Endothelial cell of umbilical vein (primary cell): ENCODE data around the gene LCT. TPM values are rescaled to one million over a fixed set of nuclear protein-coding genes. Genes with fewer than 3 reads are reported as not detected.

Source experiments
- BruUV-seq: library from RNA; stranded (reverse); fragments of 400-500 nt; replicated peaks from 2 replicates; lab custom pipeline; 2021; lab: Mats Ljungman, UMichigan
- CTCF ChIA-PET: fragments of 300-600, 350-600 bp; sonication (Branson Sonifier 250); formaldehyde crosslinking; loops from one replicate; lab custom pipeline; 2021; ENCODE audit warnings: antibody characterized with exemption, inconsistent platforms; lab: Charles Lee
- POLR2A ChIA-PET: fragments of 300-600, 350-600 bp; sonication (Branson Sonifier 250); formaldehyde crosslinking; loops from one replicate; lab custom pipeline; 2021; ENCODE audit warnings: antibody characterized with exemption, inconsistent platforms; lab: Charles Lee
- DNase-seq: peaks from one replicate; pipeline ENCODE4 v3.0.0-alpha.2; 2011; ENCODE audit warnings: low read depth, low spot score
- FAIRE-seq: peaks from 2 replicates; lab custom pipeline; 2011; peaks lifted over from hg19 to GRCh38; lab: Jason Lieb, UNC
- H2AFZ ChIP-seq: 2 replicates; pipeline ENCODE4 v1.6.0; 2012; ENCODE audit warnings: low read depth, low read length, control low read depth, inconsistent platforms
- H3K27ac ChIP-seq: 2 replicates; pipeline ENCODE4 v1.5.1; 2011; ENCODE audit warnings: low read depth, mild to moderate bottlenecking, control low read depth, low read length, moderate library complexity; ENCODE audit not compliant: insufficient read depth
- H3K27me3 ChIP-seq, 2 experiments: 2 replicates each; pipeline versions ENCODE4 v1.6.0 to v1.6.1; 2011; ENCODE audit warnings: low read length in 2 of 2, mixed read lengths in 1 of 2; ENCODE audit not compliant: control insufficient read depth in 2 of 2, insufficient read depth in 2 of 2
- H3K36me3 ChIP-seq, 2 experiments: 2 replicates in 1 of 2; 3 replicates in 1 of 2; pipeline ENCODE4 v1.5.1; 2011; ENCODE audit warnings: low read length in 2 of 2, mild to moderate bottlenecking in 1 of 2, moderate library complexity in 1 of 2; ENCODE audit not compliant: control insufficient read depth in 2 of 2, insufficient read depth in 2 of 2; ENCODE audit errors: extremely low read depth in 1 of 2
- H3K4me1 ChIP-seq: 3 replicates; pipeline ENCODE4 v1.5.1; 2011; ENCODE audit warnings: mild to moderate bottlenecking, low read length; ENCODE audit not compliant: control insufficient read depth, insufficient read depth; ENCODE audit errors: extremely low read depth
- H3K4me2 ChIP-seq: 2 replicates; pipeline ENCODE4 v1.6.1; 2011; ENCODE audit warnings: low read length, control low read depth, mixed read lengths; ENCODE audit not compliant: insufficient read depth
- H3K4me3 ChIP-seq, 3 experiments: fragments of 200-600 bp in 1 of 3; sonication (generic), shearing (Covaris generic) in 1 of 3; replicated peaks in 1 of 3; 2 replicates each; pipeline ENCODE4 v1.5.1; 2011 to 2016; ENCODE audit warnings: control low read depth in 3 of 3, low read length in 3 of 3, mild to moderate bottlenecking in 2 of 3, inconsistent platforms in 1 of 3, low read depth in 1 of 3, moderate library complexity in 1 of 3; ENCODE audit not compliant: insufficient read depth in 1 of 3
- H3K79me2 ChIP-seq: 2 replicates; pipeline ENCODE4 v1.6.0; 2012; ENCODE audit warnings: low read length, inconsistent platforms; ENCODE audit not compliant: control insufficient read depth, insufficient read depth
- H3K9ac ChIP-seq: replicated peaks from 2 replicates; pipeline ENCODE3; 2011; ENCODE audit warnings: low read length, control low read depth; ENCODE audit not compliant: insufficient read depth; ENCODE audit errors: extremely low read depth
- H3K9me1 ChIP-seq: replicated peaks from 3 replicates; pipeline ENCODE4 v1.6.0; 2011; ENCODE audit warnings: mild to moderate bottlenecking, low read length; ENCODE audit not compliant: control insufficient read depth, insufficient read depth; ENCODE audit errors: extremely low read depth
- H3K9me3 ChIP-seq: replicated peaks from 2 replicates; pipeline ENCODE4 v1.5.1; 2012; ENCODE audit warnings: low read length, inconsistent platforms; ENCODE audit not compliant: control insufficient read depth, insufficient read depth
- H4K20me1 ChIP-seq: replicated peaks from 2 replicates; pipeline ENCODE3; 2011; ENCODE audit warnings: mild to moderate bottlenecking, low read length; ENCODE audit not compliant: control insufficient read depth, insufficient read depth; ENCODE audit errors: extremely low read depth
- EZH2 ChIP-seq: IDR thresholded peaks from 2 replicates; pipeline ENCODE4 v1.6.1; 2012; ENCODE audit warnings: borderline replicate concordance, low read depth, mild to moderate bottlenecking, moderate library complexity, low read length, inconsistent platforms; ENCODE audit not compliant: severe bottlenecking
- FOS ChIP-seq: IDR thresholded peaks from 2 replicates; pipeline ENCODE4 v1.6.1; 2011; ENCODE audit warnings: mild to moderate bottlenecking, low read length, moderate library complexity, borderline replicate concordance; ENCODE audit not compliant: insufficient read depth
- GATA2 ChIP-seq: IDR thresholded peaks from 2 replicates; pipeline ENCODE4 v1.7.0; 2011; ENCODE audit warnings: low read depth, mild to moderate bottlenecking, moderate library complexity, mixed read lengths, low read length; ENCODE audit not compliant: insufficient read length, insufficient read depth
- JUN ChIP-seq: IDR thresholded peaks from 2 replicates; pipeline ENCODE4 v1.6.1; 2011; ENCODE audit warnings: borderline replicate concordance, low read depth; ENCODE audit not compliant: insufficient read length, insufficient read depth
- MYC ChIP-seq: IDR thresholded peaks from one replicate; pipeline ENCODE4 v1.6.1; 2011; ENCODE audit warnings: mild to moderate bottlenecking, low read depth, low read length
- POLR2A ChIP-seq: IDR thresholded peaks from 2 replicates; pipeline ENCODE4 v1.6.1; 2012; ENCODE audit warnings: low read depth, mild to moderate bottlenecking, control low read depth, low read length
- POLR2AphosphoS5 ChIP-seq: IDR thresholded peaks from 2 replicates; pipeline ENCODE4 v1.6.1; 2012; ENCODE audit warnings: low read depth, mild to moderate bottlenecking, control low read depth, low read length, moderate library complexity; ENCODE audit not compliant: insufficient read depth
- dilution Hi-C: fragments of 300-500 bp; cut with MboI; formaldehyde crosslinking; loops from one replicate; pipeline ENCODE4 v1.15.0; 2019; ENCODE audit warnings: low sequenced_read_pairs; ENCODE audit not compliant: extremely low pct_ligation_motif_present
- intact Hi-C: fragments of 100-400 bp; cut with micrococcal nuclease; formaldehyde crosslinking; loops from one replicate; pipeline ENCODE4 v1.10.0; 2022
- polyA plus RNA-seq, 4 experiments: library from polyadenylated mRNA; depleted of rRNA in 3 of 4; stranded (reverse) in 3 of 4; unstranded in 1 of 4; fragments of >200 nt; gene quantifications; 2 replicates each; pipeline versions ENCODE4 v1.2.1 to v1.2.3, GENCODE V29; 2011 to 2012; ENCODE audit warnings: missing spikeins in 1 of 4
- total RNA-seq: library from RNA; stranded (reverse); gene quantifications from 2 replicates; pipeline ENCODE4 v1.2.3, GENCODE V29; 2021
- TF ChIP-seq, protein P1 (sequence below): IDR thresholded peaks from 2 replicates; pipeline ENCODE4 v1.6.1; 2011; ENCODE audit not compliant: insufficient read depth, insufficient read length
- TF ChIP-seq, protein P2 (sequence below), 2 donors: IDR thresholded peaks; 1 replicate in 1 of 2; 2 replicates in 1 of 2; pipeline ENCODE4 v1.5.1; 2011; ENCODE audit warnings: low read length in 2 of 2, mild to moderate bottlenecking in 2 of 2, moderate library complexity in 2 of 2, control low read depth in 1 of 2, inconsistent platforms in 1 of 2, low read depth in 1 of 2; ENCODE audit not compliant: insufficient read depth in 1 of 2; ENCODE audit errors: extremely low read depth in 1 of 2

The LCT gene
- total and polyA plus RNA-seq, 2 donors (not counting 3 experiments of a cell fraction or from before 2014, with no cell fraction given), result 0.07 TPM; not detected in 1

DNA sequence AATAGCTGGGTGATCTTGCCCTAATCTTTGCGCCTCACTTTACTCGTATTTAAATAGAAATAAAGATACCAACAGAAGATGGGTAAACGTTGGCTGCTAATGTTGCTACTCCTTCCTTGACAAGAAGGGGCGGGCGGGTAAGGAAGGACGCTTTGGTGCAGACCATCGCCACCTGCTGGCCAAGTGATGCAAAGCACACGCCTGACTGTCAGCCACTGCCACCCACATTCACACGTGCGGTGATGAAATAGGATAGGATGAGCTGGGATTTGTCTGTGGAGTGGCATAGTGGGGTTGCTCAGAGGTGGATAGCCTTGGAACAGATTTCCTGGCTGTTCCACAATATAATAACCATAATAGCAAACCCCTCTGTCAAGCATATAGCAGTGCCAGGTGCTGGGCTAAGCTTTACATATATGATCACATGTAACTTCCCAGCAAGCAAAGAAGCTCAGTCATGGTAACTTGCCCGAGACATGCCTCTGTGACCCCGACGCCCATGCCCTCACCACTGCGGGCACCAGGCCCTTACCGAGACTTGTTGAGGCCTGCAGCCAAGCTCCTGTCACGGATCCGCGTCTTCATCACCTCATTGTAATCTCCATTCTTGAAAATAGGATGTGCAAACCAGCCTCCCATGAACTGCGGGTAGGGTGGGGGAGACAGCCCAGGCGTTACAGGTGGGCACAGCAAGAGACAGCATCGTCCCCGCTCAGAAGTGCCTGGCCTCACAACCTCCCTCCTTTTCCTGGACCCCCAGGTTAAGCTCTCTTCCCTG, 39.3 kb downstream of the LCT start:
- Histone ChIP-seq H3K79me2 (no peaks in the 10 kb centered on the region), H4K20me1 (no peaks in the 10 kb centered on the region), H3K9ac (no peak overlapping the region), H3K9me1 (no peaks in the 10 kb centered on the region), H3K4me2 (no peak overlapping the region), H3K4me1 (no peaks in the 10 kb centered on the region), H3K9me3 (no peaks in the 10 kb centered on the region), H3K36me3 (no peaks in the 10 kb centered on the region), H3K27ac (no peak overlapping the region), H3K27me3 (no peaks in the 10 kb centered on the region), H3K4me3 (no peak overlapping the region), H2AFZ (no peak overlapping the region)
- BruUV-seq, result no TSS peak
- DNase-seq (peak; percentile 71), FAIRE-seq (peak; percentile 95)
- intact Hi-C loops (loop anchor here (1.0 to 5.0 kb wide), 5 partner anchors 56 to 808 kb away; partner anchors contain the start of gene UBXN4), dilution Hi-C loops (no loop called here)
- TF ChIP-seq FOS (no peak), POLR2AphosphoS5 (no peak), GATA2 (no peak), JUN (no peak), MYC (no peak), POLR2A (no peak), EZH2 (no peak)
- TF ChIP-seq, protein P1, sequence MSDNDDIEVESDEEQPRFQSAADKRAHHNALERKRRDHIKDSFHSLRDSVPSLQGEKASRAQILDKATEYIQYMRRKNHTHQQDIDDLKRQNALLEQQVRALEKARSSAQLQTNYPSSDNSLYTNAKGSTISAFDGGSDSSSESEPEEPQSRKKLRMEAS, result peak; percentile 32
- TF ChIP-seq, protein P2, sequence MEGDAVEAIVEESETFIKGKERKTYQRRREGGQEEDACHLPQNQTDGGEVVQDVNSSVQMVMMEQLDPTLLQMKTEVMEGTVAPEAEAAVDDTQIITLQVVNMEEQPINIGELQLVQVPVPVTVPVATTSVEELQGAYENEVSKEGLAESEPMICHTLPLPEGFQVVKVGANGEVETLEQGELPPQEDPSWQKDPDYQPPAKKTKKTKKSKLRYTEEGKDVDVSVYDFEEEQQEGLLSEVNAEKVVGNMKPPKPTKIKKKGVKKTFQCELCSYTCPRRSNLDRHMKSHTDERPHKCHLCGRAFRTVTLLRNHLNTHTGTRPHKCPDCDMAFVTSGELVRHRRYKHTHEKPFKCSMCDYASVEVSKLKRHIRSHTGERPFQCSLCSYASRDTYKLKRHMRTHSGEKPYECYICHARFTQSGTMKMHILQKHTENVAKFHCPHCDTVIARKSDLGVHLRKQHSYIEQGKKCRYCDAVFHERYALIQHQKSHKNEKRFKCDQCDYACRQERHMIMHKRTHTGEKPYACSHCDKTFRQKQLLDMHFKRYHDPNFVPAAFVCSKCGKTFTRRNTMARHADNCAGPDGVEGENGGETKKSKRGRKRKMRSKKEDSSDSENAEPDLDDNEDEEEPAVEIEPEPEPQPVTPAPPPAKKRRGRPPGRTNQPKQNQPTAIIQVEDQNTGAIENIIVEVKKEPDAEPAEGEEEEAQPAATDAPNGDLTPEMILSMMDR (IDR thresholded peaks at IDR 0.05; ENCODE audit: extremely low read depth in 1 of 2, insufficient read depth in 1 of 2, low read depth in 1 of 2, low read length in 2 of 2), result peak; percentile 95 to 96
- ChIA-PET CTCF (interaction anchor here (0.6 to 5.1 kb wide), 39 partner anchors 9 to 1347 kb away, joined by 3 to 88 read pairs (median 4); partner anchors contain the start of genes MCM6, R3HDM1 and ZRANB3), POLR2A (no interaction called here)
